Measurements from ENCODE around the gene GLI2.

Gene GLI2

GRCh38 chr2:120722246-120722567 is 13.5 kb upstream of the GLI2 start:
- no peak for TF ChIP-seq CTCF (IDR thresholded peaks at IDR 0.05; ENCODE audit: extremely low read depth, insufficient read depth, missing control alignments)
- DNase-seq (ENCODE audit: low spot score), result no peak
- in situ Hi-C loops (cut with MboI; ENCODE audit: low pct_unique_long_range_greater_than_20kb, low sequenced_read_pairs, unreplicated experiment), result no loop called here

- TF ChIP-seq CTCF (IDR thresholded peaks at IDR 0.05; ENCODE audit: extremely low read depth, insufficient read depth, missing control alignments), result no peak
- no peak for DNase-seq (ENCODE audit: low spot score)
- in situ Hi-C loops (cut with MboI; ENCODE audit: low pct_unique_long_range_greater_than_20kb, low sequenced_read_pairs, unreplicated experiment), result no loop called here
These were observed 12.9 kb upstream of the GLI2 start for GRCh38 chr2:120722568-120723421.

DNA sequence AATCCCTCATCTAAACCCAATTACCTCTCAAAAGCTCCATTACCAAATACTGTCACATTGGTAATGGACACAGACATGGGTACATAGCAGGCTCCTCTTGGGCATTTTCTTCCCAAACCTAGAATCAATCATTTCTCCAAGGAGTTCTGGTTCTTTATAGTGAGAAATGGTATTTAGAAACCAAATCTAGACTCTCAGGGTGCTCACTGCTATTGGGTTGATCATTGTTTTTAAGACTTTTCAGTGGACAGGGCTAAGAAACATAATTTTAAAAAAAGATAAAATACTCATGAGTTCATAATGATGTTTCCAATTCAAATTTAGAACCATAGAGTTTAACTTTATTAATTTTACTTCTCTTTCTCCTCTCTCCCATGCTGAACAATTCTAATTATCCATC is 9.4 kb upstream of the GLI2 start:
- no peak for DNase-seq (ENCODE audit: low spot score)
- in situ Hi-C loops (cut with MboI; ENCODE audit: low pct_unique_long_range_greater_than_20kb, low sequenced_read_pairs, unreplicated experiment), result no loop called here
- no peak for TF ChIP-seq CTCF (IDR thresholded peaks at IDR 0.05; ENCODE audit: extremely low read depth, insufficient read depth, missing control alignments)

DNA sequence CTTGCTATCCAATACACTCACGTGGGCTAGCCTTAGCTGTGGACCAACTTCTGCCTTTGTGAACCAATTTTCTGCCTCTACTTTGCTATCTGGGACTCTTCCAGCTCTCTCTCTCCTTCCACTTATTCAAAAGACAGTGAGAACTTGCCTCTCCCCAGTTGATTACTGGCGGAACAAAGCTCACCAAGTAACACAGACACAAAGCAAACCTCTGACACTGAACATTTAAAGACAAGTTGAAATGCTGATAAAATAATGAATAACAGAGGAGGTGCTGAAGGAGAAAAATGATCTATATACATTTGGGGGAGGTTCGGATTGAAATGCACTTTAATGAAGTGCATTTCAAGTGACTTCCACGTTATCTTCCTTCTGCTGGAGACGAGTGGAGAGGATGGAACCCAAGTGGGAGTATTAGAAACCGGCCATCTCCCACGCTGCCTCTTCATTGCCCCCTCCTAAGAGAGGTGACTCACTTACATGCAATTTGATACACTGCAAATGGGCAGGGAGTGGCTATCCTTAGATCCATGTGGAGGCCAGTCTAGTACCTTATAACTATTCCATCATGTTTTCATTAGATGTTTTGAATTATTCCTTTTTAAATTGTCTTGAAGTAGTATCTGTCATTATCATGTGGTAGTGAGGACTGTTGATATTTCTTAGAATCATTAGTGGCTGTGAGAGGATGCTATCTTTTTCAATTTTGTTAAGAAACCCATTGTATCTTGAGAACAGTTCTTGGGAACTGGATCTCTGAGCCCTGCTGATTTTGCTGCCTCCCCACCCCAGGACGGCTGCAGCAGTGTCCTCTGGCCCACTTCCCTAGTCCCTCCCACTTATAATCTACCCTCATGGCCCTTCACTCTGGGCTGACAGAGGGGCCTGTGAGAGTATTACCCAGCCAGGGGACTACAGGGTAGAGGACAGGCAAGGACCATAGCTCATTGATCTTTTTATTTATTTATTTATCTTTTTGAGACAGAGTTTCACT is 6.0 kb upstream of the GLI2 start:
- DNase-seq (ENCODE audit: low spot score), result no peak
- TF ChIP-seq CTCF (IDR thresholded peaks at IDR 0.05; ENCODE audit: extremely low read depth, insufficient read depth, missing control alignments), result no peak
- in situ Hi-C loops (cut with MboI; ENCODE audit: low pct_unique_long_range_greater_than_20kb, low sequenced_read_pairs, unreplicated experiment), result no loop called here

GRCh38 chr2:120731175-120731574 is 4.5 kb upstream of the GLI2 start:
- DNase-seq (ENCODE audit: low spot score), result no peak
- no peak for TF ChIP-seq CTCF (IDR thresholded peaks at IDR 0.05; ENCODE audit: extremely low read depth, insufficient read depth, missing control alignments)
- in situ Hi-C loops (cut with MboI; ENCODE audit: low pct_unique_long_range_greater_than_20kb, low sequenced_read_pairs, unreplicated experiment), result no loop called here

DNA sequence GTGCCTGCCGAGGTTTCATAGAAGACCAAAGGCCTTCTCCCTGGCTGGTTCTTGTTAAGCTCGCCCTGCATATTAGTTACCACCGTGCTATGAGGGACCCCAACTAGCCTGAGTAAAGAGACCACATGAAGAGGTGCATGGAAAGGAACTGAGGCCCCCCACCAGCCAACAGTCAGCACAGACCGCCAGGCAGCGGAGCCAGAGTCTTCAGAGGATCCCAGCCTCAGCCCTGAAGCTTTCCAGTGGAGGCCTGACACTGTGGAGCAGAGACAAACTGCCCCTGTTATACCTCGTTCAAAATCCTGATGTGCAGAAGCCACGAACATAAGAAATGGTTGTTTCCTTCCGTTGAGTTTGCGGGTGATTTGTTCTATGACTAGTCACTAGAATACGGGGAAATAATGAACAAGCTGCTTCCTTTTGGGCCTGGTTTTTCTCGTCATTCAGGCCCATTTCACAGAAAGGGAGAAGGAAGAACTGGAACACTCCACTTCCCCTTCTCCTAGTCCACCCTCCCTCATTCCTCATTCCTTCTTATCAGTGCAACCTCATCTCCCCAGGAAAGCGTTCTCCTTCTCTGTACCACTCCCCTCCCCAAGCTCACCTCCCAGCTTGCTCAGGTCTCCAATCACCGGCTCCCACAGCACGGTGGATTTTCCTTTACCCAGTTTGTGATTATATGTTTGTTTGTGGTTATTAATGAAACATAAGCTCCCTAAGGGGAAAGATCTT is 3.0 kb upstream of the GLI2 start:
- in situ Hi-C loops (cut with MboI; ENCODE audit: low pct_unique_long_range_greater_than_20kb, low sequenced_read_pairs, unreplicated experiment), result no loop called here
- TF ChIP-seq CTCF (IDR thresholded peaks at IDR 0.05; ENCODE audit: extremely low read depth, insufficient read depth, missing control alignments), result no peak
- no peak for DNase-seq (ENCODE audit: low spot score)
